ENCODE results near the gene PLEKHH2.
A peak's percentile ranks its signal among the peaks of the same experiment; 100 is the strongest.

PLEKHH2 gene

DNA sequence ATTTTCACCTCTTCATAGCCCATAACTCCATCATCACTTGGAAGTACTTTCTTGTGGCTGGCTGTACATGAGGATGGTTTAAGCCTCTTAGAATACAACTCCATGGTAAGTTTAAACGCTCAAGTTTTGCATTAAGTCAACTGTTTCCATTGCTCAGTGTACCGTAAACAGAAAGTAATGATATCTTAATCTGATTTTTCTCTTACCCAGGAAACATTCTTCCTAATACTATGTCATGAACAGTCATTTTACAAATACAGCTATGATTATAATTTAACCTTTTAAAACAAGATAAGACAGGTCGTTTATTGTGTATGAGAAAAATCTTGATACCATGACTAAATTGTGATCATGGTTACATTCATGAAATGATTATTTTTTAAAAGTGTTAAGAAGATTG lies 125.2 kb downstream of the PLEKHH2 start:
- DNase-seq (ENCODE audit: low spot score): no peak

DNA sequence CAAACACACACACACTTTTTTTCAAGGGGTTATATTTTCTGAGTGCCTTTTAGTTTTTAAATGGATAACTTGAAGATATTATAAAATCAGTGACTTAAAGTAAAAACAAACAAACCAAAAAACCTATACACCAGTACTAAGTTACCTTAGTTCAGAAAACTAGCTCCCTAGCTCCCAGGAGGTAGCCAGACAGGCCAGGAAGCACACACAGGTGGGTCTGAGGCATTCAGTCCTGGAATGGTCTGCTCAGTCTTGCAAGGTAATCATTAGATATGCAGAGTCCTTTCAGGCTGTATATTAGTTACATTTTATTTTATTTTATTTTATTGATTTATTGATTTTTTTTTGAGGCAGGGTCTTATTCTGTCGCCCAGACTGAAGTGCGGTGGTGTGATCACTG lies 126.0 kb downstream of the PLEKHH2 start:
- no peak for DNase-seq (ENCODE audit: low spot score)

DNA sequence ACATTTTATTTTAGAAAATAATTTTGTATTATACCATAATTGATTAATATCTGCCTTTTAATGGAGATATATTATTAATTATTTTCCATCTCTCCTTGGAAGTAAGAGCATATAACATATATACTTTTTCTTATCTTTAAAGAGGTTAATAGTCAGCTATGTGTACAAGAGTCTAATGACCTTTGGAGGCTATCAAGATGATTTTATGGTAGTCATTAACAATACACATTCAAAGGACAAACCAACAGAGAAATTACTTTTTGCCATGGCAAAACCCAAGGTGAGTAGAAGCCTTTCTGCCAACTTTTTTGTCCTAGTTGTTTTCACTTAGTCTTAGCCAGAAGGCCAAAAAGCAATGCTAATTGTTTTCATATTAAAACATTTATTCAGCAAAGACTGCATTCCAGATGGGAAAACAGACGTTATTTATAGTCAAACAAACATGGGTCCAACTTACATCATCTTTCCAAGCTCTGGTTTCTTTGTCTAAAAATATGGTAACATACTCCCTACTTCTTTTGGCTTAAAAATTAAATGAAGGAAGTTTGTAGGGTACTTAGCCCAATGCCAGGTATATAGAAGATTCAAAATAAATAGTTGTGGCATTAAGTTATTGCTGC lies 127.1 kb downstream of the PLEKHH2 start:
- DNase-seq (ENCODE audit: low spot score): no peak

DNA sequence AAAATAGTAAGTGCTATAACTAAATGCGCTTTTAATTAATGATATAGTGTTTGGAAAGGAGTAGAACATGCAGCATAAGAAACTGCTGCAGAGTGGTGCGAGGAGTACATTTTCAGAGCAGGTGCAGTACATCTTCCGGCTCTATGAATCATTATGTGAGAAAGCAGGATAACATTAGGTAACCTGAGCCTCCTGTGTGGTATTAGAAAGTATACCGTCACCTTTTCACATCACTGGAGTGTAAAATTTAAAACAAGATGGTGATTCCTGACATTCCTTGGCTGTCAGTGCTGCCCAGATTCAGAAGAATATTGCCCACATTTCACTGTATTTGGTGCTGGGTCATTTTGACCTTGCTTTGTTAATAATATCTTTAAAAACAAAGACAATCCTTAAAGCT lies 128.9 kb downstream of the PLEKHH2 start:
- DNase-seq (ENCODE audit: low spot score): no peak

DNA sequence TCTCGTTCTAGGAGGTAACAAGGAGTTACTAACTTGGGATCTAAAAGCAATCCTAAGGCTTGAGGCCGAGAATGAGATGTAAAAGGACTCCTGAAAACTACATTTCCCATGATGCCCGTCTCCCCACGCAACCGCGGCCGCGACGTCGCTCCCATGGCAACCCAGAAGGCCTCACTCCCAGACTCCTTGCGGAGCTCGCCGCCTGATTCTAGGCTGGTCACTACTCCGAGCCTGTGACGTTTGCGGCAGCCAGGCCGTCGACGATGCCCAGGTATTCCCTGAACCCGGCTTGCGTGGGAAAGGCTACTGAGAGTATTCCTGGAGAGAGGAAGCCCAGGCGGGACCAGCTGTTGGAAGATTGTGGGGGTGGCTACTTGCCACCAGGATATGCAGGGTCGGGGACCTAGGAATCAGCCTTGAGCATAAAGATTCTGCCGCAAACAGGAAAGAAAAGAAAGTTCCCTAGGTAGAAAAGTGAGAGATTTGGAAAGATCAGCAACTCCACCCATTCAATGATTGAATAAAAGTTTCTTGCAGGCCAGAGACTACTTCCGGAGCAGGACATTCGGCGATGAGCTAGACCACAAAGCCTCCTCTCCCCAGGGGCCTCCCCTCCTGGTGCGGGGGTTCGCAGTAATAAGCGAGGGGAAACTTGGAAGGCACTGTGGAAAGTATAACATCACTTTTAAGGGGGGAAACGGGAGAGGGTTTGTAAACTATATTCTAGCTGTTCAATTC lies 137.0 kb downstream of the PLEKHH2 start, which contains the start of gene DYNC2LI1:
Gene DYNC2LI1, plus strand, starts transcription at position 164 of the 738 bp plus-strand sequence. Its CDS starts 100 bp downstream, at position 264.
- DNase-seq (ENCODE audit: low spot score): peak; percentile 94

DNA sequence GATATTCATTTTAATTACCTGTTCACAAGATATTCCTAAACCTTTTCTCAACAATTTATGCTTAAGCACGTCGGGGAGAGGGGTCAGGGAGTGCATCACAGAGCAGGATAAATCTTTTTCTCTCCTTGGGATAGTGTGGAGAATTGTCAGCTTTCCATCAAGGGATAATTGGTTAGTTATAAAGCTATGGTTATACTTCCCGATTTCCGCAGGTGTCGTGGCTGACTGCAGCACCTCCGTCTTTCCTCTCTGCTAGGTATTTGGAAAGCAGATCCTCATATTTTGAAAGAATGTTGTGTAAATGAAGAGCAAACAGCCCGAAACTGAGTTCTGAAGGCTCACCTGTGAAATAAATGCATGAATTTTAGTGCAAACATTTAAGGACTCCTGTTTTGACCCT lies 137.6 kb downstream of the PLEKHH2 start:
- peak; percentile 28 for DNase-seq (ENCODE audit: low spot score)

DNA sequence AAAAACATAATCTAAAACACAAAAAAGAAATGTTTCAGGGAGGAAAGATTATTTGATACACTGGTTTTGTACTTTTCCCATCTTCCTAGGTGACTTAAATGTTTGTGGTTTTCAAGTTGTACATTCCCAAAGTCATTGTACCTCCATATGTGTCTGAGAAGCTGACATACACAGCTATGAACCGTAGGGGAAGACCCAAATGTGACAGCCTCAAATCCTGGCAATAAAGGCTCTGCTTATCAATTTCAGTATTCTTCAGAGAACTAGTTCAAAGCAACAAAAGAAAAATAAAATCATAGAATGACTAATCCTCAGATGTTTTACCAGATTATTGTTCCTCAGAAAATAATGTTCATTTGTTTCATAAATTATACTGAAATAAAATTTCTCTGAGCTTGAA lies 139.3 kb downstream of the PLEKHH2 start:
- DNase-seq (ENCODE audit: low spot score): no peak

DNA sequence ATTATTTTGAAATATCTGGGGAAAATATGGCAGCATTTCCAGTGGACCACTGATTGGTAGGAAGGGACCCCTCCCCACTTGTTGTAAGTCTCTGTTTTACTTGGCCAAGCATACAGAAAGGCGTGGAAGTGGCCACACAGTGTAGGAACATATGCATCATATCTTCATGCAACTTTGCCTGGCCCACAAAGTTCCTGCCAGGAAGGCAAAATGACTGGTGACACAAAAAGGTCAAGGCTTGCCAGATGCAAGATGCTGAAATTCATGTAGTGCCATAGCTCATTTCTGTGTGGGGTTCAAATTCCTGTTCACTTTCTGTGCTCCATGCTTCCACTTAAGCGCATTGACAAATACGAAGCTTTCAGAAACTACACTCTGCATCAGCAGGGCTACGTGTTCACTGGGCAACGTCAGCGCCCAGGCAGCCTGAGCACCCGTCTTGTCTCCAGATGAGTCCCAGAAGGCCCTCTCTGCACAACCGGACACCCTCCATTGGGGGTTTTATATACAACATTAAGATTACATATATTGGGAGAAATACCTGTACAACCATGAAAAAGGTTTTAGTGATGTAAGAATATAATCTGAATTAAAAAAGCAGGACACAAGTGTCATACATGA lies 140.4 kb downstream of the PLEKHH2 start:
- no peak for DNase-seq (ENCODE audit: low spot score)

DNA sequence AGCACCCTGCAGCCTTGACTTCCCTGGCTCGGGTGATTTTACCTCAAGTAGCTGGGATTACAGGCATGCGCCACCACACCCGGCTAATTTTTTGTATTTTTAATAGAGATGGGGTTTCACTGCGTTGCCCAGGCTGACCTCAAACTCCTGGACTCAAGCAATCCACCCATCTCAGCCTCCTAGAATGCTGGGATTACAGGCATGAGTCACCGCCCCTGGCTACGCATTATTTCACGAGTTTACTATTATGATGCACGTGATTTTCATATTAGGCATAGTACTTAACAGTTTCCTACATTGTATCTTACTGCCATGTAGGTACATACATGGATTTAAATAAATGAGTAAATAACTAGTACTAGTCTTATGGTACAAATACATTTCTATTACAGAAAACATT lies 141.2 kb downstream of the PLEKHH2 start:
- no peak for DNase-seq (ENCODE audit: low spot score)

DNA sequence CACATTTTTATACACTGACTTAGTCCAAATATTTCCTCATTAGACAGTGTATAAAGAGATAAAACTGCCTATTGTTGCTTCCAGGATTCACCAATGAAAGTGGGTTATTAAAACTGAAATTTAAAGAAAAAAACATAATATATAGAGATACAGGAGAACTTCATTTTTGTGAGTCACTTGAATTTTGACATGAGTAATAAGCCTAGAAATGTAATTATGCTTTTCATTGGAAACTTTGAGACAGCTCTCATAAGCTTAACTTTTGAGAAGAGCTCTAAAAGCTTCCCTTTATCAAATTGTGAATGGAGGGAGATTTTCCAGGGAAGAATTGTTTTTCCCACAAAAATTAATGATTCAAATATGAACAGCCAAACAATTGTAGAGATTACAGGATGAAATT lies 150.8 kb downstream of the PLEKHH2 start:
- DNase-seq (ENCODE audit: low spot score): no peak

DNA sequence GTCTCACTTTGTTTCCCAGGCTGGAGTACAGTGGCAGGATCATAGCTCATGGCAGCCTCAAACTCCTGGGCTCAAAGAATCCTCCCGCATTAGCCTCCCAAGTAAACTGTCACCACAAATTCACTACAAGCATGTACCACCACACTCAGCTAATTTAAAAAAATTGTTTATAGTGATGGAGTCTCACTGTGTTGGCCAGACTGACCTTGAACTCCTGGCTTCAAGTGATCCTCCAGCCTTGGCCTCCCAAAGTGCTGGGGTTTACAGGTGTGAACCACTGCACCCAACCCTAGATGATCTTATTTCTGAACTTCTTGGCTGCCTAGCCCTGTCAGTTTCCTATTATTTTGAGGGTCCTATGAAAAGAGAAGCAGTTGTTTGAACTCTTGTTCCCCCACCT lies 151.6 kb downstream of the PLEKHH2 start:
- no peak for DNase-seq (ENCODE audit: low spot score)

DNA sequence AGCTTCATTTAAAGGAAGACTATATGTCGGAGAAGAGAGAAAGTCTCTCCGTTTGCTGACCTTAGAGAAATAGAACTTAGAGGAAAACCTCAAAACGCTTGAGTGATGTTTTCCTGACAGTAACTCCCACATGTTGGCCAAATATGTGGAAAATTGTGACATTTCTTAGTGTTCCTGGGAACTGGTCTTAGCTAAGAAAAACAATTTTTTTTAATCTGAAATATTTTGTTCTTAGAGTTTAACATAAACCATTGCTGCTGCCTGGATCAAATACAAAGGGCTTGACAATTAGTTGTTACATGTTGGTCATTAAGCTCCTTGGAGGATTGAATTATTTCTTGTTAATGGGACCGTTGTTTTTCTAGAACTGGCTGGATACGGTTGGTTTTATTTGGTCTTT lies 153.1 kb downstream of the PLEKHH2 start:
- no peak for DNase-seq (ENCODE audit: low spot score)

DNA sequence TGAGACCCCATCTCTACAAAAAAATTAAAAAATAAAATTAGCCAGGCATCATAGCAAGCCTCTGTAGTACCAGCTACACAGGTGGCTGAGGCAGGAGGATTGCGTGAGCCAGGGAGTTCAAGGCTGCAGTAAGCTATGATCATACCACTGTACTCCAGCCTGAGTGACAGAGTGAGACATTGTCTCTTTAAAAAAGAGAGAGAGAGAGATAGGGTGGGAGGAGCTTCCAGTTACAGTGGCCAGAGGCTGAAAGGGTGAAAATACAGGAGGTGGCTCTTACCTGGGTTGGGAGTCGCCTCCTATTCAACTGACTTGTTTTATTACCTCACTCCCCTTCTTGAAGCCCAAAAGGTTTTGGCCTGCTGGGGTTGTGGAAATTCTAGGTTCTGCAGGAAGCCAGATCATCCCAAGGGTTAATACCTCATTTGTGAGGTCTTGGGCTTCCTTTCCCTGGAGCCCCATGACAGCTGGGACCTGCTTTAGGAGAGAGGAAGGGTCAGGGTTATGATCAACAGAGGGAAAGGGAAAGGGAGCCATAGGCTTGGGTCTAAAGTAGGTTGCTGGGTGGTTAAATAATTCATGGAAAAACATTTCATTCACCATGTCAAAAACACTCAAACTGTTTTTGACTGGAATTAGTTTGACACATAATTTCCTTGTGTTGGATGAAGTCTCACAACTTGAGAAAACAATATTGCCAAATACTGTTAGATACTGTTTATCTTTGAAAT lies 154.1 kb downstream of the PLEKHH2 start:
- DNase-seq (ENCODE audit: low spot score): no peak

DNA sequence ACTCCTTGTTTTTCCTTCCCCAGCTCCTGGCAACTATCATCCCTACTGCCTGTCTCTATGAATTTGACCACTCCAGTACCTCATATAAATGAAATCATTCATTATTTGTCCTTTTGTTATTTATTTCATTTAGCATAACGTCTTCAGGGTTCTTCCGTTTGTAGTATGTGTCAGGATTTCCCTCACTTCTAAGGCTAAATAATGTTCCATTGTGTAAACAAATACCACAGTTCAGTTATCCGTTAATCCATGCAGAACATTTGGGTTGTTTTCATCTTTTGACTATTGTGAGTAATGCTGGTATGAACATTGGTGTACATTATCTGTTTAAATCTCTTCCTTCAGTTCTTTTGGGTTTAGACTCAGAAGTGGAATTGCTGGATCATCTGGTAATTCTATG lies 155.6 kb downstream of the PLEKHH2 start:
- no peak for DNase-seq (ENCODE audit: low spot score)

DNA sequence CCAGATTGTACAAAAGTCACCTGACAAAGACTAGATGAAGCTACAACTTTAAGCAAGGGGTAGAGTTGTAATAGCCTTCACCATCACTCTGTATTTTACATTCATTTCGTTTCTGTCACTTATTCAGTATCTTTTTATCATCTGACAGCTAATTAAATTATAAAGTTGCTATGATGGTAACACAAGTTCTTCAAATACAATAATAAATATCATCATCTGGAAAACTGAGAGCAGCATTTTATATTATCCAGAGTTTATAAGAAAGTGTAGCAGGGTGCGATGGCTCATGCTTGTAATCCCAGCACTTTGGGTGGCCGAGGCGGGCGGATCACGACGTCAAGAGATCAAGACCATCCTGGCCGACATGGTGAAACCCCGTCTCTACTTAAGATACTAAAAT lies 157.9 kb downstream of the PLEKHH2 start:
- no peak for DNase-seq (ENCODE audit: low spot score)

DNA sequence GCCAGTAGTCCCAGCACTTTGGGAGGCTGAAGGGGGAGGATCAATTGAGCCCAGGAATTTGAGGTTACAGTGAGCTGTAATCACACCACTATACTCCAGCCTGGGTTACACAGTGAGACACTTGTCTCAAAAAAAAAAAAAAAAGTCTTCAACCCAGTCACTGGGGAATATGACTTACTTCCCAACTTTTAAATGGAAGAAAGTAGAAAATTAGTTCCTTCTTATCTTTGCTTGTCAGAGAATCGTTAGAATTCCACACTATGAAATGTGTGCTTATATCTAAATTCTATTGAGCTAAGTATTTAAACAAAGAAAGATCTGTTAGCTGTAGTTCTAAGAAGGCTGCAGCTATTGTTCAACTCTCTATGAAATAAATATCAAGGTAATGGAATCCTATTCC lies 159.1 kb downstream of the PLEKHH2 start:
- no peak for DNase-seq (ENCODE audit: low spot score)

DNA sequence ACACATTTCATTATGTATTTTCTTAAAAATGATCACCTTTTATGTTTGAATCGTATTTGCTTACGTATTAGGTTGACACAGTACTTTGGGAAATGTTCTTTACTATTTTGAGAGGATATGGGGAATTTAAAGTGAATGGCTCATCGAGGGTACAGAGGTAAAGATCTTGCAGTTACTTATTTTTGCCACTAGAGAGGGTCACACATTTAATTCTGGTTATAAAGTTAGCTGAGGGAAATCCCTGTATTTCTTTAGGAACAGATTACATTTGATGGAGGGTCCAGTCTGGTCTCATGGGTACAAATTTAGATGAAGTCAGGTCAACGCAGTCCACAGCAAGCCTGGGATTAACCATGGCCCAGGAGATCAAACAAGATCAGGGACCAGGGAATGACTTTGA lies 161.2 kb downstream of the PLEKHH2 start:
- DNase-seq (ENCODE audit: low spot score): no peak

DNA sequence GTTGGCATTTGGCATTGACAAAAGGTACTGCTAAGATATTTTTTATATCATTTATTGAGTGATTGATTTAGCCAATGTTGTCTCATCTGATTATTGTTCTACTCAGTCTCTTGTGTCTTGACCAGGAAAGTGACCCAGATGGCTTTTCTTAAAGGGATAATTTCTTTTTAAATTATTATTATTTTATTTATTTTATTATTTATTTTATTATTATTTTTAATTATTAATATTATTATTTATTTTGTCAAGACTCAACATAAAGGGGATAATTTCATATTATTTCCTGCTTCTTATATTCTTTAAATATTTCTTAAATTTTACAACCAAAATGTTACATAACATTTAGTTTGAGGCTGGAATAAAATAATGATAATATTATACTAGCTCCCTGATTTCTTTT lies 163.8 kb downstream of the PLEKHH2 start:
- no peak for DNase-seq (ENCODE audit: low spot score)

DNA sequence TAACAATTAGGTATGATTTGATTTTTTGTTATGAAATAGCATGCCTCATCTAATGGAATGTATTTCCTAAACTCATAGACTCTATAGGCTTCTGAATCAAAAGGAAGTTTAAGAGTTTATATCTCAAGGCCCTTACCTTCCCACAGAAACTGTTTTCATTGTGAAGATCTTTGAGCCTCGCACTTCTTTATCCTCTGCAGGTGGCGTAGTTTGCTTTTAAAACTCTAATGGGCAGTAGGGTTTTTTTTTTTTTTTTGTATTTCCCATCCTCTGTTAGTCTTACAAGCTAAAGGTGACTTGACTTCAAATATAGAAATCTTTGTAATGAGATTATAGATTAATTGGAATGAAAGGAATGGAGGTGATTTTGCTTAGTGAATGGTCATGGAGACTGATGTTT lies 165.1 kb downstream of the PLEKHH2 start:
- no peak for DNase-seq (ENCODE audit: low spot score)

DNA sequence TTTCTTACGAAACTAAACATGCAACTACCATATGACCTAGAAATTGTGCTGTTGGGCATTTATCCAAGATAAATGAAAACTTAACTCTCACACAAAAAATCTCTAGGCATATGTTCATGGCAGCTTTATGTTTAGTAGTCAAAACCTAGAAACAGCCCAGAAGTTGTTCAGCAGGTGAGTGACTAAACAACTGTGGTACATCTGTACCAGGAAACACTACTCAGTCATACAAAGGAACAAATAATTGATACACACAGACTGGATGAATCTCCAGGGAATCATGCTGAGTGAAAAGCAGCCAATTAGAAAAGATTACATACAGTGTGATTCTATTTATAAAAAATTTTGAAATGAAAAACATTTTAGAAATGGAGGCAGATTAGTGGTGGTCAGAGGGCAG lies 166.1 kb downstream of the PLEKHH2 start:
- DNase-seq (ENCODE audit: low spot score): no peak

DNA sequence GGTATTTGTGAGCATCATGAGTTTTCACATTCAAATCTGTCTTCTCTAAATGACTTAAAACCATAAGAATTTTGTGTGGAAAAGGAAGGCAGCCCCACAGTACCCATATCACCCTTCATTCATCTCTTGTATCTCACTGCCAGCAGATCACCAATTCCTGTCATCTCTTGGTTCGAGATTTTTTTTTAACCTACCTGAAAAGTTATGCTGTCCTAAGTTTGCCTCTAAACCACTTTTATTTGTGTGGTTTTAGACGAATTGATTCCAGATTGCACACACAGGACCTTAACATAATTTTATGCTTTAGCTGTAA lies 169.6 kb downstream of the PLEKHH2 start:
- DNase-seq (ENCODE audit: low spot score): no peak

DNA sequence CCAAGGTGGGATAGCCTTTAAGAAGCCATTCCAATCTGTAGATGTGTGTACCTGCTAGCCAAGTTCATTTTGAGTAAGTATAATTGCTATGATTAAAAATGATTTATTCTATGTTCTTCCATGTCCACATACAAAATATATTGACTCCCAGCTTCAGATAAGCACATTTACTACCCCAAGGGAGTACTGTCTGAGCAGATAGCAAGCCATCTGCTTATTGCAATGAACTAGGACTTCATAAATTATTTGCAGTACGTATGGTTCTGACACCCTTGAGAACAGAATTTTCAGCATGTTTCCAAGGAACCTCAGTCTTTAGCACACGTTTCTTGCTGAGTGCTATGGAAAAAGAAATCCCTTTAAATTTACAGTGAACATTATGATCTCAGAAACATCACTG lies 173.4 kb downstream of the PLEKHH2 start:
- no peak for DNase-seq (ENCODE audit: low spot score)

DNA sequence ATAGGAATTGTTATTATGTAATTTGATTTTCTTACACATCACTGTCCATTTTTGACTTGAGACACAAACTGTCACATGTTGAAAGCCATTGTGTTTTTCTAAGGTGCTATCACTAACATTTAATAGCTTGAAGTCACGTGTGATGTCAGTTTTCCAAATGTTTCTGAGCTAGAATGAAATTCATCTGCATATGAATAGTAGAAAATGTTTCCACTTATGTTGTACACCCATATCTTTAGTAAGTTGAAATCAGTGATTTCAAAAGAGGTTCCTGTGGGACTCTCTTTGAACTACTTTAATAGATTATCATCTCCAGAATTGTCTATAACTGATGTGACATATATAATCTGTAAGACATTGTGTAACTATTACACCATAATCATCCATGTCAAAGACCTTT lies 173.8 kb downstream of the PLEKHH2 start:
- DNase-seq (ENCODE audit: low spot score): no peak
